Measurements from ENCODE around the gene HAPLN2.
"Not testable (repeated sequence)": the region's sequence is repeated elsewhere in the genome, so short reads cannot be mapped to it uniquely, and the experiment has no call there.

Gene HAPLN2

GRCh38 chr1:156592158-156592909 is 26.9 kb upstream of the HAPLN2 start:
- DNase-seq: no peak

GRCh38 chr1:156592910-156593660 is 26.1 kb upstream of the HAPLN2 start:
- no peak for DNase-seq

- DNase-seq: no peak
Observed at GRCh38 chr1:156593661-156593989, 25.6 kb upstream of the HAPLN2 start.

GRCh38 chr1:156594190-156594589 is 25.0 kb upstream of the HAPLN2 start:
- no peak for DNase-seq

GRCh38 chr1:156595016-156595415 is 24.2 kb upstream of the HAPLN2 start:
- DNase-seq: no peak

GRCh38 chr1:156596426-156596825 is 22.8 kb upstream of the HAPLN2 start:
- no peak for DNase-seq

GRCh38 chr1:156598125-156598524 is 21.1 kb upstream of the HAPLN2 start:
- DNase-seq: no peak

GRCh38 chr1:156598731-156599432 is 20.3 kb upstream of the HAPLN2 start:
- no peak for DNase-seq

- no peak for DNase-seq
Observed at GRCh38 chr1:156599811-156600210, 19.4 kb upstream of the HAPLN2 start.

- DNase-seq: no peak
Observed at GRCh38 chr1:156600733-156601121, 18.5 kb upstream of the HAPLN2 start.

- DNase-seq: peak; percentile 91
Observed at GRCh38 chr1:156601122-156601830, 17.9 kb upstream of the HAPLN2 start, which contains the start of gene GPATCH4. TSS of gene GPATCH4 (minus strand) at chr1:156601479.

- DNase-seq: no peak
Observed at GRCh38 chr1:156601892-156602291, 17.3 kb upstream of the HAPLN2 start.

- DNase-seq: no peak
Observed at GRCh38 chr1:156602557-156602993, 16.6 kb upstream of the HAPLN2 start.

- not testable (repeated sequence) for DNase-seq
Observed at GRCh38 chr1:156607344-156607743, 11.9 kb upstream of the HAPLN2 start.

- peak; percentile 65 for DNase-seq
Observed at GRCh38 chr1:156608036-156608674, 11.1 kb upstream of the HAPLN2 start.

- no peak for DNase-seq
Observed at GRCh38 chr1:156608981-156609380, 10.2 kb upstream of the HAPLN2 start.

- DNase-seq: not testable (repeated sequence)
Observed at GRCh38 chr1:156610072-156610471, 9.1 kb upstream of the HAPLN2 start.

GRCh38 chr1:156612666-156613065 is 6.5 kb upstream of the HAPLN2 start:
- no peak for DNase-seq

- DNase-seq: no peak
Observed at GRCh38 chr1:156615946-156616345, 3.3 kb upstream of the HAPLN2 start.

GRCh38 chr1:156616463-156616862 is 2.8 kb upstream of the HAPLN2 start:
- no peak for DNase-seq

- DNase-seq: no peak
Observed at GRCh38 chr1:156619582-156619955, 354 bp downstream of the HAPLN2 start.

GRCh38 chr1:156622581-156623297 is 3.5 kb downstream of the HAPLN2 start:
- no peak for DNase-seq

All from femur (tissue), 1 donor.